Cardiac septum (tissue), 1 donor: ENCODE data around the gene SLFN5. TPM values are rescaled to one million over a fixed set of nuclear protein-coding genes. Genes with fewer than 3 reads are reported as not detected.
A peak's percentile ranks its signal among the peaks of the same experiment; 100 is the strongest.
"Not testable (repeated sequence)": the region's sequence is repeated elsewhere in the genome, so short reads cannot be mapped to it uniquely, and the experiment has no call there.

Experiments used
- DNase-seq: peaks from one replicate; pipeline ENCODE4 v3.0.0-alpha.2; 2020; ENCODE audit warnings: low spot score
- intact Hi-C: fragments of 100-400 bp; cut with DNase I; formaldehyde crosslinking; loops from one replicate; pipeline ENCODE4 v1.14.0; 2022
- total RNA-seq: library from RNA; stranded (reverse); fragmentation: NEBNext Ultra II Directional; extraction: Animal tissue kit (Norgen Biotek cat#: 25700); gene quantifications from one replicate; pipeline ENCODE4 v1.2.1, GENCODE V29; 2021
- donor health status: DM: no; HTN: no; CAD: no.

SLFN5 gene
- total RNA-seq, 1 donor from 2014 or later = 13.8 TPM

GRCh38 chr17:35283767-35284166 is 40.9 kb downstream of the SLFN5 start:
- intact Hi-C loops = no loop called here
- DNase-seq = no peak

GRCh38 chr17:35284955-35285354 is 42.1 kb downstream of the SLFN5 start:
- DNase-seq = no peak
- intact Hi-C loops = no loop called here

GRCh38 chr17:35286120-35286781 is 43.4 kb downstream of the SLFN5 start:
- DNase-seq = no peak
- intact Hi-C loops = no loop called here

- intact Hi-C loops = no loop called here
- no peak for DNase-seq
These were observed 44.5 kb downstream of the SLFN5 start for GRCh38 chr17:35287286-35287811.

- intact Hi-C loops = no loop called here
- no peak for DNase-seq
These were observed 46.4 kb downstream of the SLFN5 start for GRCh38 chr17:35289222-35289621.

- intact Hi-C loops = no loop called here
- DNase-seq = no peak
These were observed 48.9 kb downstream of the SLFN5 start for GRCh38 chr17:35291802-35292201.

GRCh38 chr17:35293151-35293847 is 50.4 kb downstream of the SLFN5 start:
- DNase-seq = no peak
- intact Hi-C loops = no loop called here

- DNase-seq = no peak
- intact Hi-C loops = no loop called here
These were observed 51.9 kb downstream of the SLFN5 start for GRCh38 chr17:35294756-35295155.

- DNase-seq = no peak
- intact Hi-C loops = no loop called here
These were observed 52.8 kb downstream of the SLFN5 start for GRCh38 chr17:35295686-35296085.

GRCh38 chr17:35297666-35298065 is 54.8 kb downstream of the SLFN5 start:
- DNase-seq = no peak
- intact Hi-C loops = no loop called here

GRCh38 chr17:35298639-35299038 is 55.8 kb downstream of the SLFN5 start:
- no peak for DNase-seq
- intact Hi-C loops = no loop called here

- intact Hi-C loops = no loop called here
- no peak for DNase-seq
These were observed 56.3 kb downstream of the SLFN5 start for GRCh38 chr17:35299135-35299534.

GRCh38 chr17:35309345-35309744 is 66.5 kb downstream of the SLFN5 start:
- intact Hi-C loops, DNase-seq: not testable (repeated sequence)

- intact Hi-C loops = loop anchor here (2.0 to 5.0 kb wide), 4 partner anchors 60 to 224 kb away; partner anchors contain the start of genes SLFN11, SLFN12, SLFN12L and SLFN5
- DNase-seq = no peak
These were observed 69.5 kb downstream of the SLFN5 start for GRCh38 chr17:35312346-35312745.

GRCh38 chr17:35312790-35313711 is 70.2 kb downstream of the SLFN5 start:
- DNase-seq = no peak
- intact Hi-C loops = loop anchor here (2.0 to 5.0 kb wide), 4 partner anchors 59 to 224 kb away; partner anchors contain the start of genes SLFN11, SLFN12, SLFN12L and SLFN5

GRCh38 chr17:35313875-35314409 is 71.1 kb downstream of the SLFN5 start:
- intact Hi-C loops = loop anchor here (2.0 to 5.0 kb wide), 5 partner anchors 33 to 223 kb away; partner anchors contain the start of genes SLFN11, SLFN12, SLFN12L and SLFN5

GRCh38 chr17:35314415-35315216 is 71.7 kb downstream of the SLFN5 start:
- intact Hi-C loops = loop anchor here (2.0 to 5.0 kb wide), 4 partner anchors 32 to 118 kb away; partner anchors contain the start of genes SLFN11, SLFN12 and SLFN5
- no peak for DNase-seq

More at GRCh38 chr17:35313875-35314409, 71.1 kb downstream of the SLFN5 start:
- DNase-seq = peak; percentile 83

GRCh38 chr17:35315283-35315682 is 72.4 kb downstream of the SLFN5 start:
- intact Hi-C loops = loop anchor here (2.0 kb wide), 1 partner anchor 32 kb away; no protein-coding TSS in a partner anchor
- DNase-seq = no peak
